AG09319 (cell line): ENCODE measurements around the gene ZDHHC11.
"Not testable (repeated sequence)": the region's sequence is repeated elsewhere in the genome, so short reads cannot be mapped to it uniquely, and the experiment has no call there.

ENCODE experiments used
- DNase-seq: peaks from one replicate; pipeline ENCODE4 v3.0.0-alpha.2; 2010; ENCODE audit warnings: low read depth; ENCODE audit errors: extremely low read depth
- CTCF ChIP-seq: IDR thresholded peaks from 2 replicates; pipeline ENCODE4 v1.5.1; 2011; ENCODE audit warnings: low read depth, mild to moderate bottlenecking, inconsistent platforms, low read length, moderate library complexity

ZDHHC11 gene

GRCh38 chr5:819078-819477 lies 31.7 kb downstream of the ZDHHC11 start:
- no peak for DNase-seq
- TF ChIP-seq CTCF: no peak

- no peak for TF ChIP-seq CTCF
- no peak for DNase-seq
These were observed 34.6 kb downstream of the ZDHHC11 start for GRCh38 chr5:816176-816575.

GRCh38 chr5:815449-815848 lies 35.3 kb downstream of the ZDHHC11 start:
- no peak for TF ChIP-seq CTCF
- no peak for DNase-seq

- DNase-seq: not testable (repeated sequence)
These were observed 37.2 kb downstream of the ZDHHC11 start for GRCh38 chr5:813575-813974.

- DNase-seq: not testable (repeated sequence)
These were observed 39.4 kb downstream of the ZDHHC11 start for GRCh38 chr5:811384-811783.

GRCh38 chr5:807719-808514 lies 42.9 kb downstream of the ZDHHC11 start:
- DNase-seq: not testable (repeated sequence)

GRCh38 chr5:801472-801871 lies 49.3 kb downstream of the ZDHHC11 start:
- DNase-seq: no peak
- TF ChIP-seq CTCF: no peak

- not testable (repeated sequence) for DNase-seq
These were observed 49.7 kb downstream of the ZDHHC11 start for GRCh38 chr5:801055-801454.

GRCh38 chr5:798505-799138 lies 52.2 kb downstream of the ZDHHC11 start:
- not testable (repeated sequence) for DNase-seq

- DNase-seq: not testable (repeated sequence)
These were observed 52.8 kb downstream of the ZDHHC11 start for GRCh38 chr5:797986-798385.

GRCh38 chr5:795873-796272 lies 54.9 kb downstream of the ZDHHC11 start:
- not testable (repeated sequence) for DNase-seq

- not testable (repeated sequence) for DNase-seq
These were observed 55.8 kb downstream of the ZDHHC11 start for GRCh38 chr5:794948-795347.

GRCh38 chr5:788703-789102 lies 62.1 kb downstream of the ZDHHC11 start:
- DNase-seq: not testable (repeated sequence)

GRCh38 chr5:787857-788233 lies 62.9 kb downstream of the ZDHHC11 start:
- not testable (repeated sequence) for DNase-seq

GRCh38 chr5:787224-787856 lies 63.4 kb downstream of the ZDHHC11 start:
- DNase-seq: not testable (repeated sequence)

GRCh38 chr5:785181-785705 lies 65.5 kb downstream of the ZDHHC11 start:
- not testable (repeated sequence) for DNase-seq
